ENCODE measurements around the gene APPL2. TPM values are rescaled to one million over a fixed set of nuclear protein-coding genes. Genes with fewer than 3 reads are reported as not detected.

The APPL2 gene
- total and polyA plus RNA-seq, 4 donors: 61.3 to 80.8 (median 71.0) TPM

DNA sequence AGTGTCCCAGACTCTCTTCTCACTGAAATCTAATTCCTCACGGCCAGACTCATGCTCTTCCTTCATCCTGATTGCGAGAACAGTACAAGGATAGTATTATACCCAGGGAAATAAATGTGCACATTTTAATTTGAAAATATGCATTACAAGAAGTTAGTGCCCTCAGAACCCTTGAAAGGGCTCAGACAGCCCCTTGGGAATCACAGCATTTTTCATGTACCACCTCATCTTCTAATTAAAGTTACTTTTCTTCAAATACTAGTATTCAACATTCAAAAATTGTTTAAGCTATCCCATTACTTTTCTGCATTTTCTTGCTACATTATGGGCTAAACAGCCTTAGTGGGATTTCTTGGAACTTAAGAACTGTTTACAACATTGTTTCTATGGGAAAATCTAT is 1.7 kb upstream of the APPL2 start:
- no CpG with 5 or more reads among the region's 2 CpGs for WGBS (ENCODE audit: insufficient coverage)
- Histone ChIP-seq H3K36me3 (ENCODE audit: control insufficient read depth, insufficient read depth, low read length) (no peaks in the 10 kb centered on the region), H3K27me3 (ENCODE audit: control insufficient read depth, insufficient read depth, low read length) (no peaks in the 10 kb centered on the region), H3K4me1 (ENCODE audit: control insufficient read depth, insufficient read depth, low read length) (peaks cover 3% of the 10 kb centered on the region), H3K4me3 (ENCODE audit: low read depth, low read length) (no peak overlapping the region), H3K27ac (ENCODE audit: low read depth, low read length) (no peak overlapping the region), H3K9me3 (ENCODE audit: control insufficient read depth, insufficient read depth, low read length) (no peaks in the 10 kb centered on the region)
- DNase-seq (ENCODE audit: low read depth in 4 of 6, low spot score in 6 of 6): peak in 1 of 6 donors; percentile 26

DNA sequence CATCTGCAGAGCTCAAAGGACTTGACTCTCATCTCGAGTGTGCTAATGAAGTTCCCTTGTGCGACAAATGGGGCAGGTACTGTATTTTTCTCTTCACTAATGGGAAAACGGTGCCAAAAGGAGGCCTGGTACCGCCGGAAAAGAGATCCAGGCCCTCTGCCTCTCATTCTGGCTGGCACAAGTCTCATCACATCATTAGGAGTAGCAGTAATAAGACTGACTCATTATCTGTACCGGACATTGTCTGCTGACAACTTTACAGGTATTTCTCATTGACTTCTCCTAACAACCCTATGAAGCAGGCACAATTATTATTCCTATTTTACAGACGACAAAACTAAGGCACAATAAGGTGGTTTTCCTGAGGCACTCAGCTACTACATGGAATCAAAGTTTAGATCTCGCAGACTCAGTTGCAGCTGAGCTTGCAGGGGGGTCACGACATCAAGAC is 668 bp downstream of the APPL2 start:
- 2% methylated on average over 7 of the region's 9 CpGs for WGBS (ENCODE audit: insufficient coverage)
- Histone ChIP-seq H3K27me3 (ENCODE audit: control insufficient read depth, insufficient read depth, low read length) (no peaks in the 10 kb centered on the region), H3K27ac (ENCODE audit: low read depth, low read length) (peak overlapping the region; percentile 87), H3K9me3 (ENCODE audit: control insufficient read depth, insufficient read depth, low read length) (no peaks in the 10 kb centered on the region), H3K4me1 (ENCODE audit: control insufficient read depth, insufficient read depth, low read length) (peaks cover 10% of the 10 kb centered on the region), H3K4me3 (ENCODE audit: low read depth, low read length) (peak overlapping the region; percentile 74), H3K36me3 (ENCODE audit: control insufficient read depth, insufficient read depth, low read length) (no peaks in the 10 kb centered on the region)
- DNase-seq (ENCODE audit: low read depth in 4 of 6, low spot score in 6 of 6): peak in 1 of 6 donors; percentile 70

DNA sequence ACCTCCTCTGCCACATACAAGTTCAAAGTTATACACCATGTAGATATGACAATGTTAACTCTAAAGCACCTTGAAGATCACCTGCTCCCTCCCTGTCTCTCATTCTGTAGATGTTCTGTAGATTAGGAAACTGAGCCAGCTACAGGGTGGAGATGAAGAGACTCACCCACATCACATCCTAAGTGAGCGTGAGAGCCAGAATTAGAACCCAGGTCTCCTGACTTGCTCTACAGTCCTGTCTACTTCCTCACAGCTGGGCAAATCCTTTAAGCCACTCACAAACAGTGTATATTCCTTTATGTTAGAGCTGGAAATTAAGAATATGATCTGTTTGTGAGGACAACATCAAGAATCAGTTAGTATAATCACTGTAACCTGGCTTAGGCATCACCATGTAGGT is 1.8 kb downstream of the APPL2 start:
- H3K9me3 ChIP-seq (ENCODE audit: control insufficient read depth, insufficient read depth, low read length): no peaks in the 10 kb centered on the region
- peak overlapping the region; percentile 74 for H3K4me3 ChIP-seq (ENCODE audit: low read depth, low read length)
- H3K27ac ChIP-seq (ENCODE audit: low read depth, low read length): peak overlapping the region; percentile 87
- DNase-seq (ENCODE audit: low read depth in 4 of 6, low spot score in 6 of 6): no peak
- no peaks in the 10 kb centered on the region for H3K27me3 ChIP-seq (ENCODE audit: control insufficient read depth, insufficient read depth, low read length)
- no peaks in the 10 kb centered on the region for H3K36me3 ChIP-seq (ENCODE audit: control insufficient read depth, insufficient read depth, low read length)
- no CpG with 5 or more reads among the region's 1 CpG for WGBS (ENCODE audit: insufficient coverage)
- peaks cover 10% of the 10 kb centered on the region for H3K4me1 ChIP-seq (ENCODE audit: control insufficient read depth, insufficient read depth, low read length)

DNA sequence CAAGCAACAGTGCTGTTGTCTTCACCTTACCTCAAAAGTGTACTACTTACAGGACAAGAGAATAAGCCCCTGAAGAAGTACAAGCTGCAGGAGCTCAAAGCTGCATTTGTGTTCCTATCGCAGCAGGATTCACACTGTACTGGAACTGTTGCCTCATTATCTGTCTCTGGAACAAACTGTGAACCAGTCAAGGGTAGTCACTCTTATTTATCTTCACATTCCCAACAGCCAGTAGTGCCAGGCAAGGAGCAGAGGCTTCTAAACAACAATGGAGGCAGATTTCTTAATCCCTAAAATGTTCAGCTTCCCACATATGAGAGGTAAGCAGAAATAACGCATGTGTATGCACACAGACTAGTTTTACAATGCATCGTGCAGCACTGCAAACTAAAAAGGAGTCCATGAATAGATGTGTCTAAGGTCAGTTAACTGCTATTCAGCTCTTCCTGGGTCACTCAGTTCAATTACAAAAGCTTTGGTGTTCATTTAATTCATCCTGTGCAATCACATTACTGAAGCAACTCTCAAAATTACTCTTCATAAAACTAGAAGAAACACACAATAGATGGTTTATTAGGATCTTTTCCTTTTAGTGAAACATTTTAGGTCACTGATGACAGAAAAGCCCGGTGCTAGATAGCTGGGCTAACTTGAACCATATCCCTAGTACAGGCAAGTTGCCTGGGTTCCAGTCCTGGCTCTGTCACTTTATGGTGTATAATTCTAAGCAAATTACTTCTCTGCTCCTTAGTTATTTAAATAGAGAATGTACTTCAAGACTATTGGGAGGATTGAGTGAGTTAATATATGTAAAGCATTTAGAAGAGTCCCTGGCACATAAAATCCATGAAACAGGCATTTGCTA is 2.7 kb downstream of the APPL2 start:
- 0% methylated on average over 1 of the region's 4 CpGs for whole genome bisulfite sequencing (ENCODE audit: insufficient coverage)
- Histone ChIP-seq H3K27me3 (ENCODE audit: control insufficient read depth, insufficient read depth, low read length) (no peaks in the 10 kb centered on the region), H3K27ac (ENCODE audit: low read depth, low read length) (peak overlapping the region; percentile 58), H3K36me3 (ENCODE audit: control insufficient read depth, insufficient read depth, low read length) (no peaks in the 10 kb centered on the region), H3K9me3 (ENCODE audit: control insufficient read depth, insufficient read depth, low read length) (no peaks in the 10 kb centered on the region), H3K4me3 (ENCODE audit: low read depth, low read length) (peak overlapping the region; percentile 4), H3K4me1 (ENCODE audit: control insufficient read depth, insufficient read depth, low read length) (peaks cover 10% of the 10 kb centered on the region)
- DNase-seq (ENCODE audit: low read depth in 4 of 6, low spot score in 6 of 6): peak in 3 of 6 donors; percentile 41 to 80 (median 52)

DNA sequence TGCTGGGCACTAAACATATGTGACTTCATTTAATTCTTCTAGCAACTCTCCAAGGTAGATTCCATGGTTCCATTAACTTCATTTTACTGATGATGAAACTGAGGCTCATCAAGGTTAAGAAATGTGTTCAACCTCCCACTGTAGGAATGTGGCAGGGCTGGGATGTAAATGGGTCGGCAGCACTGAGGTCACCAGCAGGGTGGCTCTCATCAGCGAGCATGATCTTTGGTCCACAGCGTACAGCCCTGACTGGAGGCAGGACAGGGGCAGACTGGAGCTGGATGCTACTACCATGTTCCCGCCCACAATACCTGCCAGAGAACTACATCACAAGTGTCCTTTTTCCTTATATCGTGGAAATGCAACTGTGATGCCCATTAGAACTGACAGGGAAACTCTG is 4.6 kb downstream of the APPL2 start:
- 73% methylated on average over 4 of the region's 5 CpGs for WGBS (ENCODE audit: insufficient coverage)
- DNase-seq (ENCODE audit: low read depth in 4 of 6, low spot score in 6 of 6): no peak
- Histone ChIP-seq H3K9me3 (ENCODE audit: control insufficient read depth, insufficient read depth, low read length) (no peaks in the 10 kb centered on the region), H3K4me3 (ENCODE audit: low read depth, low read length) (no peak overlapping the region), H3K27me3 (ENCODE audit: control insufficient read depth, insufficient read depth, low read length) (no peaks in the 10 kb centered on the region), H3K4me1 (ENCODE audit: control insufficient read depth, insufficient read depth, low read length) (peaks cover 10% of the 10 kb centered on the region), H3K27ac (ENCODE audit: low read depth, low read length) (no peak overlapping the region), H3K36me3 (ENCODE audit: control insufficient read depth, insufficient read depth, low read length) (peaks cover 13% of the 10 kb centered on the region)

DNA sequence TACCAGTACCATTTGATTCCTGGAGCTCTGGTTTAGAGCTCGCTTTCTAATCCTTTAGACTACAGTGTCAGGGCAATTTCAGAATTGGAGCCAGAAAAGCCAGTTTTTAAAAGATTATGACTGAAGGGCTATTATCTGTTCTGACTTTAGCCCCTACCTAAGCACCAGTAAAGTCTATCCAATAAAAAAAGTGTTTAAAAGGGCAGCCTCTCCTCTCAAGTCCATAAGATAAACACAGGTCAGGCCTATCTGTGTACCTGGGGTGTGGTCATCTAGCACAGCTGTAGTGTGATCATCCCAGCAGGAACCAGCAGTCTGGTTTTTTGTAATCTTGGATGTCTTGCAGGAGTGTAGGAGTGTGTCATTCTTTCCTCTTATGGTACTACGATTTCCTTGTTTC is 6.6 kb downstream of the APPL2 start:
- no peak overlapping the region for H3K4me3 ChIP-seq (ENCODE audit: low read depth, low read length)
- H3K27me3 ChIP-seq (ENCODE audit: control insufficient read depth, insufficient read depth, low read length): no peaks in the 10 kb centered on the region
- no CpG with 5 or more reads among the region's 2 CpGs for WGBS (ENCODE audit: insufficient coverage)
- H3K4me1 ChIP-seq (ENCODE audit: control insufficient read depth, insufficient read depth, low read length): peaks cover 10% of the 10 kb centered on the region
- no peak overlapping the region for H3K27ac ChIP-seq (ENCODE audit: low read depth, low read length)
- H3K36me3 ChIP-seq (ENCODE audit: control insufficient read depth, insufficient read depth, low read length): peaks cover 13% of the 10 kb centered on the region
- no peaks in the 10 kb centered on the region for H3K9me3 ChIP-seq (ENCODE audit: control insufficient read depth, insufficient read depth, low read length)
- DNase-seq (ENCODE audit: low read depth in 4 of 6, low spot score in 6 of 6): no peak

DNA sequence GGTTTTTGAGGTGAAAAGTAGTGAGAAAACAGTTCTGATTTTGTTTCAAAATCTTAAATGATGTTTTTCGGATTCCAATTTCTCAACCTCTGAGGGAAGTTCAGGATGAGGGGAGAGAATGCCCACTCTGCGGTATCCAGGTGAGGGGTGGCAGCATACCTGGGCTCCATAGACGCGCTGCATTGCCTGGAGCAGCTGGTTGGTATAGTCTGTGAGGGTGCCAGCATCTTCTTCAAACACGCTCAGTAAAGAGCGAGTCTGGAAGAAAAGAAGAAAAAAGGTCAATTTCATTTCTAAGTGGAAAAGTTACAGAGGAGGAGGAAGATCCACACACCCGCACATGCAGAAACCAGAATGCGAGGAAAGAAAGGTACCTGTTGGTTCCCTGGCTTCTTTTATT is 7.0 kb downstream of the APPL2 start:
- H3K4me3 ChIP-seq (ENCODE audit: low read depth, low read length): no peak overlapping the region
- peaks cover 10% of the 10 kb centered on the region for H3K4me1 ChIP-seq (ENCODE audit: control insufficient read depth, insufficient read depth, low read length)
- H3K9me3 ChIP-seq (ENCODE audit: control insufficient read depth, insufficient read depth, low read length): no peaks in the 10 kb centered on the region
- H3K27me3 ChIP-seq (ENCODE audit: control insufficient read depth, insufficient read depth, low read length): no peaks in the 10 kb centered on the region
- peaks cover 13% of the 10 kb centered on the region for H3K36me3 ChIP-seq (ENCODE audit: control insufficient read depth, insufficient read depth, low read length)
- 98% methylated on average over 7 of the region's 8 CpGs for WGBS (ENCODE audit: insufficient coverage)
- DNase-seq (ENCODE audit: low read depth in 4 of 6, low spot score in 6 of 6): no peak
- no peak overlapping the region for H3K27ac ChIP-seq (ENCODE audit: low read depth, low read length)

DNA sequence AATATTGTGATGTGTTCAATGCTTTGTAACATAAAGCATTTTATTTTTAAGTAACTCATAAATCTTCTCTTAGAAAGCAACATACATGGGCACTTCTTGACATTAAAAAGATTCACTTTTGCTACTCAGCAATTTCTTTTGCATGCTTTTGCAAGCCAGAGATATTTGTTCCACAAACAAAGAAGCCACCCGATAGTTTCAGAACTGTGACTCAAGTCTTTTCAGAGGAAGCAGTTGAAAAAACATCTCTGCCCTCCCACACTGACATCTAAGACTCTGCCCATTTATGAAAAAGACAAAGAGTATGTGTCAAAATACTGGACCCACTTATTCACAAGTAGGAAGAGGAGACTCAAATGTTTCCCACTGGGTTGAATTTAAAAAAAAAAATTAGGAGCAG is 7.5 kb downstream of the APPL2 start:
- WGBS (ENCODE audit: insufficient coverage): 50% methylated on average over 1 of the region's 1 CpG
- H3K9me3 ChIP-seq (ENCODE audit: control insufficient read depth, insufficient read depth, low read length): no peaks in the 10 kb centered on the region
- DNase-seq (ENCODE audit: low read depth in 4 of 6, low spot score in 6 of 6): no peak
- peaks cover 10% of the 10 kb centered on the region for H3K4me1 ChIP-seq (ENCODE audit: control insufficient read depth, insufficient read depth, low read length)
- no peak overlapping the region for H3K27ac ChIP-seq (ENCODE audit: low read depth, low read length)
- H3K36me3 ChIP-seq (ENCODE audit: control insufficient read depth, insufficient read depth, low read length): peaks cover 13% of the 10 kb centered on the region
- no peak overlapping the region for H3K4me3 ChIP-seq (ENCODE audit: low read depth, low read length)
- H3K27me3 ChIP-seq (ENCODE audit: control insufficient read depth, insufficient read depth, low read length): no peaks in the 10 kb centered on the region

DNA sequence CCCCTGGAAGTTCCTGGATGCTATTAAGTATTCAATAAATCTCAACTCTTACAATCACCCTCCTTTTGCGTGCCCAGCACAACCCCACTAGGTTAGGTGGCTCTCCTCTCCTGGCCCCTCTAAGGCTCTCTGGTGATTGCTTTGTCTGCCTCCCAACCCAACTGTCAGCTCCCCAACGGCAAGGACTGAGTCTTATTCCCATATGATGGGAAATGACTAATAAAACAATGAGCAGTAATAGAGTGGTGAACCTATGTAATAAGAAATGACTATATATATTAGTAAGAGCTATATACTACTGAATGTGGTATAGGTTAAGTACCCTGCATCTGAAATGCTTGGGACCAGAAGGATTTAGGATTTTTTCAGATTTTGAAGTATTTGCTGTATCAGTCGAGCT is 8.1 kb downstream of the APPL2 start:
- Histone ChIP-seq H3K27me3 (ENCODE audit: control insufficient read depth, insufficient read depth, low read length) (no peaks in the 10 kb centered on the region), H3K4me1 (ENCODE audit: control insufficient read depth, insufficient read depth, low read length) (peaks cover 9% of the 10 kb centered on the region)

DNA sequence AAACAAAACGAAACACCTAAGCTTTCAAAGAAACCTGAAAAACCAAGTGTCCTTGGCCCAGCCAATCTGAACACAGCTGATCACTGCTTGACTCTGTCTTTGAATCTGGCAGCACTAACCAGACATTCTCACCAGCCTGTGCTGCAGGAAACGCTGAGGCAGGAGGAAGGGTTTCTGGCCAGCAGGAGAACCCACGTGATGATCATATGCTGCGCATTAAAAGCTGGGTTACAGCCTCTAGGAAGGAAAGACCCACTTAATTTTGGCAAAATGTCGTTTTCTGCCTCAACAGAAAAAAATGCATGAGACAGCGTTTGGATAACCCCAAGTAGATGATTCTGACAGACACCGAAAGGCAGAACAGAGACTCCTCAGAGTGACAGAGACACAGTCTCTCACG is 9.8 kb downstream of the APPL2 start:
- Histone ChIP-seq H3K27me3 (ENCODE audit: control insufficient read depth, insufficient read depth, low read length) (no peaks in the 10 kb centered on the region), H3K9me3 (ENCODE audit: control insufficient read depth, insufficient read depth, low read length) (no peaks in the 10 kb centered on the region), H3K36me3 (ENCODE audit: control insufficient read depth, insufficient read depth, low read length) (peaks cover 26% of the 10 kb centered on the region), H3K4me1 (ENCODE audit: control insufficient read depth, insufficient read depth, low read length) (peaks cover 10% of the 10 kb centered on the region), H3K4me3 (ENCODE audit: low read depth, low read length) (no peak overlapping the region), H3K27ac (ENCODE audit: low read depth, low read length) (no peak overlapping the region)
- peak in 1 of 6 donors; percentile 76 for DNase-seq (ENCODE audit: low read depth in 4 of 6, low spot score in 6 of 6)
- WGBS (ENCODE audit: insufficient coverage): 62% methylated on average over 8 of the region's 8 CpGs

More for the DNA sequence above, 8.1 kb downstream of the APPL2 start:
- no peak overlapping the region for H3K27ac ChIP-seq (ENCODE audit: low read depth, low read length)
- WGBS (ENCODE audit: insufficient coverage): 100% methylated on average over 1 of the region's 3 CpGs
- H3K9me3 ChIP-seq (ENCODE audit: control insufficient read depth, insufficient read depth, low read length): no peaks in the 10 kb centered on the region
- H3K36me3 ChIP-seq (ENCODE audit: control insufficient read depth, insufficient read depth, low read length): peaks cover 17% of the 10 kb centered on the region
- no peak for DNase-seq (ENCODE audit: low read depth in 4 of 6, low spot score in 6 of 6)
- H3K4me3 ChIP-seq (ENCODE audit: low read depth, low read length): no peak overlapping the region

All from spinal cord (tissue), 10 donors.